Loucy (cell line): ENCODE results near the gene SOHLH1.

Source experiments
- EZH2phosphoT487 ChIP-seq: fragments of 200-600 bp; IDR thresholded peaks from 2 replicates; pipeline ENCODE4 v1.6.1; 2018; ENCODE audit warnings: antibody characterized with exemption, mild to moderate bottlenecking, moderate library complexity, borderline replicate concordance
- TF ChIP-seq, protein P1 (sequence below): fragments of 200-600 bp; sonication (generic); conservative IDR thresholded peaks from 2 replicates; pipeline ENCODE4 v1.5.1; 2014; ENCODE audit warnings: mild to moderate bottlenecking, antibody characterized with exemption, low read length

DNA sequence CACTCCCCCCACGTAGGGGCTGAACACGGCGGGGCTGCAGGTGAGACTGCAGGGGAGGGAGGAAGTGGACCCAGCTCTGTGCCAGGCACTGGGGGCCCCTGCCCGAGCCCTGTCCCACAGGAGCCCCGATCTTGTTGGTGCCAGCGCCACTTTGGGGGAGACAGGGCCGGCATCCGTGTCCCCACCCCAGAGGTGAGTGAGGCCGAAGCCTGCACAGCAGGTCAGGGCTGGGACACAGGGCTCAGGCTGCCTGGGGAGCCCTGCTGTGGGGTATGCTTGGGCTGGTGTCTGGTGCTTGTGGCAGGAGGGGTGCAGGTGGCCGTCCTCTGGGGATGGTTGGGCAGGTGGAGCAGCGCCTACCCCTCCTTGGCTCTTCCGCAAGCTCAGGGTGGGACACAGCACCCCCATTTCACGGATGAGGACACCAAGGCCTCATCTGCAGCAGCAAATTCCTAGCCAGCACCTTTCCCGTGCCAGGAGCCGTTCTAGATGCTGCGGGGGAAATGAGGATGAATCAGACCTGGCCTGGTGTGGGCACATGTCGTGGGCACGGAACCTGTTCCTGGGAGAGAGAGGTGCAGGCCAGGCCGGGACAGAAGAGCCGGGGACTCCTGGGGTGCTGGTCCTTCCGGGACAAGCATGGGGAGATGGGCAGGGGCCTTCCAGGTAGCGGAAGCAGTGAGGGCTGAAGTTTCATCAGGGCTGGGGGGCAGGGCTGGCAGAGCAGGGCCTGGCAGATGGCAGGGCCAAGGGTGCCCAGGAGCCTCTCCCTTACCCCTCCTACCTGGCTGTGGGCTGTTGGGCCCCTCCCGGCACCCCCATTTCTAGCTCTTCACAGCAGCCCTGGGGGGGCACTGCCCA is 37.9 kb upstream of the SOHLH1 start:
- TF ChIP-seq, protein P1, sequence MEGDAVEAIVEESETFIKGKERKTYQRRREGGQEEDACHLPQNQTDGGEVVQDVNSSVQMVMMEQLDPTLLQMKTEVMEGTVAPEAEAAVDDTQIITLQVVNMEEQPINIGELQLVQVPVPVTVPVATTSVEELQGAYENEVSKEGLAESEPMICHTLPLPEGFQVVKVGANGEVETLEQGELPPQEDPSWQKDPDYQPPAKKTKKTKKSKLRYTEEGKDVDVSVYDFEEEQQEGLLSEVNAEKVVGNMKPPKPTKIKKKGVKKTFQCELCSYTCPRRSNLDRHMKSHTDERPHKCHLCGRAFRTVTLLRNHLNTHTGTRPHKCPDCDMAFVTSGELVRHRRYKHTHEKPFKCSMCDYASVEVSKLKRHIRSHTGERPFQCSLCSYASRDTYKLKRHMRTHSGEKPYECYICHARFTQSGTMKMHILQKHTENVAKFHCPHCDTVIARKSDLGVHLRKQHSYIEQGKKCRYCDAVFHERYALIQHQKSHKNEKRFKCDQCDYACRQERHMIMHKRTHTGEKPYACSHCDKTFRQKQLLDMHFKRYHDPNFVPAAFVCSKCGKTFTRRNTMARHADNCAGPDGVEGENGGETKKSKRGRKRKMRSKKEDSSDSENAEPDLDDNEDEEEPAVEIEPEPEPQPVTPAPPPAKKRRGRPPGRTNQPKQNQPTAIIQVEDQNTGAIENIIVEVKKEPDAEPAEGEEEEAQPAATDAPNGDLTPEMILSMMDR, result no peak
- TF ChIP-seq EZH2phosphoT487, result no peak
